ENCODE data around the gene WDFY4.

The WDFY4 gene

GRCh38 chr10:48946332-48946731, 261.7 kb downstream of the WDFY4 start:
- no peak for DNase-seq (ENCODE audit: low read depth)

DNA sequence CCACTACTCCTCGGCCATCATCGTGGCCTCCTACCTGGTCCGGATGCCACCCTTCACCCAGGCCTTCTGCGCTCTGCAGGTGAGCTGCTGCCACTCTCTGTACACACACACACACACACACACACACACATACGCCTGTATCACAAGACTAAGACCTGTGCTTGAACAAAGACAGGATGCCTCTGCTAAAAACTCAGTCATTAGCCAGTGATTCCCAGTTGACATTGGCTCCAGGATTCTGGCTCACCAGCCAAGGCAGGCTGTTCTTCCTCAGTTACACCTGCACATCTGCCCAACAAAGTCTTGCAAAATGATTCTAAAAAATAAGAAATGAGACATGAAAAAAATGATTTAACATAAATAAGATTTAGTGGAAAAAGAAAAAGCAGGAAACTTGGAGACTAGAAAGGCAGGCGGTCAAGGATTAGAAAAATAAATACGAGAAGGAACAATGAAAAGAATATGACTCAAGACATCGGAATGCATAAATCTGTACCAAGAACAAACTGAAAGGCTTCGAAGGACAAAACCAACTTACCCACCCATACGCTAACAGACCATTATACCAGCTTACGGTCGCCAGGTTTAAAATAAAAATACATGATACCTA, 262.3 kb downstream of the WDFY4 start:
- DNase-seq (ENCODE audit: low read depth) = no peak

- no peak for DNase-seq (ENCODE audit: low read depth)
Observed at GRCh38 chr10:48947690-48948469, 263.2 kb downstream of the WDFY4 start.

- DNase-seq (ENCODE audit: low read depth) = no peak
Observed at GRCh38 chr10:48948470-48949037, 263.9 kb downstream of the WDFY4 start.

GRCh38 chr10:48951707-48952106, 267.0 kb downstream of the WDFY4 start:
- no peak for DNase-seq (ENCODE audit: low read depth)

- DNase-seq (ENCODE audit: low read depth) = no peak
Observed at GRCh38 chr10:48957361-48958151, 272.9 kb downstream of the WDFY4 start.

DNA sequence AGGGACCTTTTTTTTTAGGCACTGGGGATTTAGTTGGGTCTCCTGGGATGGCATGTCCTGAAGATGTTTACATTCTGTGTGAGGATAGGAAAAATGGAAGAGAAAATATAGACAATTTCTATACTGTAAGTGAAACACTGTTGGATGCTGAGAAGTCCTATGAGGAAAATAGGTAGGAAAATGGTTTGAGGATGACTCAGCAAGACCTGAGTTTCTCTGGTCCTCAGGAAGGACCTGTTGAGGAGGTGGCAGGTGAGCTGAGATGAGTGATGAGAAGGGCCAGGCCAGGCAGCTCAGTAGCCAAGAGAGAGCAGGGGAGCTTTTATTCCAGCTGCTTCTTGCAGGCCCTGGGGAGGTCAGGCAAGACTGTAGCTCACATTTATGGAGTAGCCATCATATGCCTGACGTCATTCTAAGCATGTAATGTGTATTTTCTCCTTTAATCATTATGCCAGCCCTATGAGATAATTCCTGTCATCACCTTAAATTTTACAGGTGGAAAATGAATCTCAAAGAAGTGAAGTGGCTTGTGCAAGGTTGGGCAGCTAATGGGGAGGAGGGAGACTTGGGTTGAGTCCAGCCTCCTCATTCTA, 274.0 kb downstream of the WDFY4 start:
- DNase-seq (ENCODE audit: low read depth) = no peak

- no peak for DNase-seq (ENCODE audit: low read depth)
Observed at GRCh38 chr10:48964038-48964437, 279.4 kb downstream of the WDFY4 start.

DNA sequence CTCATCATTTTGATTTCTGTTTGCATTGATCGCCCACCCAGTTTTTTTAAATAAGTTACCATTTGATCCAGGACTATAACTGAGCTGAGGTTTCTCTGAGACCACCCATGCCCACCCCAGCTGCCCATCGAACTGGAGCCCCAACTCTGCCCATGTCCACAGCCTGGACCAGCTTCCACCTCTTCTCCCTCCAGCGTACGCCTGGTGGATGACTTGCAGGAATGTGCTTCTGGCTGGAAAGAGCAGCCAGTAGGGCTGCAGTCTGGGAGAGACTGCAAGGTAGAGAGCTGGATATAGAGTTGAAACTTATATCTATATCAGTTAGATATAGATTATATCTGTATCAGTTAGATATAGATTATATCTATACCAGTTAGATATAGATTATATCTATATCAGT, 280.8 kb downstream of the WDFY4 start:
- no peak for DNase-seq (ENCODE audit: low read depth)

DNA sequence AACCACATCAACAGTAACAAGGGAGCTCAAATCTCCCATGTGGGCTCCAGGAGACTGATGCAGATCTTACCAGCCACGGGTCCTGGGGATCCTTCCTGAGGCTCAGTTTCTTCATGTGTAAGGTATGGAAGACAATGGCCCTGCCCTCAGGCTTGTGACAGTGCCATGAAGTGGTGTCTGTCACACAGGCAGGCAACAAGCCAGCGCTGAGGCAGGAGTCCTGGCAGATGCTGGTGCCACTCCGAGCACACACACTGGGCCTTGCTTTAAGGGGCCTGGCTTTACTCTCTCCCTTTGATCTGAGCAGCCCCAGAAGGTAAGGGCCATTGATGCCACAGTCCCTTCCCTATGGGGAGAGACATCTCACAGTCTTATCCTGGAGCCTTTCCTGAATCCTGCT, 283.4 kb downstream of the WDFY4 start:
- no peak for DNase-seq (ENCODE audit: low read depth)

GRCh38 chr10:48970046-48970445, 285.4 kb downstream of the WDFY4 start:
- DNase-seq (ENCODE audit: low read depth) = no peak

DNA sequence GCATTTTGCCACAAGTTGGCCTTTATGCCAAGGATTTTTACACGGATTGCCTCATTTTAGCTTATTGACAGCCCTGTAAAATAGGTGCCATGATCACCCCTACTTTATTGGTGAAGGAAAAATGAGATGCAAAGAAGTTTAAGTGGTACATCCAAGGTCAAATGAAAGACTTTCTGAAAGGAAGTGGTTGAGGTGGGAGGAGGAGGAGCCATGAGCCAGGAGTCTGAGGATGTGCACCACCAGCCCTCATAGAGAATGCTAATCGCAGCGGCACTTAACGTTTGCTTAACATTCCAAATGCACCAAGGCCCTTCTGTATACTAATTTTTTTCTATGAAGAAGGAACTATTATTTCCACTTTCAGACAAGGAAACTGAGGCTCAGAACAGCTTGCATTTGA, 286.0 kb downstream of the WDFY4 start:
- no peak for DNase-seq (ENCODE audit: low read depth)

GRCh38 chr10:48973065-48973464, 288.4 kb downstream of the WDFY4 start:
- no peak for DNase-seq (ENCODE audit: low read depth)

GRCh38 chr10:48974510-48975156, 290.0 kb downstream of the WDFY4 start:
- no peak for DNase-seq (ENCODE audit: low read depth)

- DNase-seq (ENCODE audit: low read depth) = no peak
Observed at GRCh38 chr10:48976196-48976595, 291.5 kb downstream of the WDFY4 start.

DNA sequence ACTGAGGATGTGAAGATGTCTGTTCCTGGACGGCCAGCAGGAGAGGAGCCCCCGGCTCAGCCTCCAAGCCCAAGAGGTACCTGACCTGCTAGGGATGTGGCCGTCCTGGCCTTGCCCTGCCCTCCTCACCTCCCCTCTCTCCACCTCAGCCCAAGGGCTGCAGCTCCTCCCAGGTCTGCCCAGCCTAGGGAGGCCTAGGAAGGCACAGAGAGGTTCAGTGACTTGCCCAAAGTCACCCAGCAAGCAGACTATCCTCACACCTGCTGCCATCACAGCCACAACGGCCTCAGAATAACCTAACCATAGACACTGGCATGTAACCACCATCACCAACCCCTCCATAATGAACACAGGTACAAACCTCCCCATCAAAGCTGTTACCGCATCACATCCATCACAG, 293.6 kb downstream of the WDFY4 start:
- no peak for DNase-seq (ENCODE audit: low read depth)

DNA sequence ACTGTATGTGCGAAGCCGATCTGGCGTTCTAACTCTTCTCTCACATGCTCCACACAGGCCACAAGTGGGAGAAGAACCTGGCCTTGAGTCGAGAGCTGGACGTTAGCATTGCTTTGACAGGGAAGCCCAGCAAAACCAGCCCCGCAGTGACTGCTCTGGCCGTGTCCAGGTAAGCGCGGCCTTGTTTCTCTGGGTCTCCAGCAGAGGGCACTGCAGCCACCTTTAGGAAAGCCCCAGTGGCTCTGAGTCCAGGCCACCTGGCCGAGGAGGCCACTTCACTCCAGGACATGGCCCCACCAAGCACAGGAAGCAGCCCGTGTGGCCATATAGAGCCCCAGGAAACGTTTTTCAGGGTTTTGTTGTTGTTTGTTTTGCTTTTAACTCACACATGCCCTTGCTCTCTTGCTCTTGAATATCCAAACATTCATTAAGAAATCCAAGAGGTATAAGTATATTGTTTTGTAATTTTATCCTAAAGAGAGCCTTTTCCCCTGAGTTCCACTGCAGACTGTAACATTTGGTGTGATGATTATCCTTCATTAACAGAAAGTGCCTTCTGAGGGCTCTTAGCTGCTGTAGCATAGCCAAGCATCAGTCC, 296.7 kb downstream of the WDFY4 start:
- peak; percentile 15 for DNase-seq (ENCODE audit: low read depth)

- DNase-seq (ENCODE audit: low read depth) = no peak
Observed at GRCh38 chr10:48982584-48982983, 297.9 kb downstream of the WDFY4 start.

- DNase-seq (ENCODE audit: low read depth) = no peak
Observed at GRCh38 chr10:48983648-48984351, 299.1 kb downstream of the WDFY4 start.

GRCh38 chr10:48985621-48986158, 301.0 kb downstream of the WDFY4 start:
- no peak for DNase-seq (ENCODE audit: low read depth)
